ENCODE measurements around the gene ZNF185. TPM values are rescaled to one million over a fixed set of nuclear protein-coding genes. Genes with fewer than 3 reads are reported as not detected.

ZNF185 gene
- polyA plus RNA-seq (ENCODE audit: insufficient read length in 10 of 10), result 10 to 100 TPM in 8 of 10 donors, 1 to 10 TPM in 2; 7.8 to 35.2 (median 22.6) TPM
- long read RNA-seq, donor 1, partial matches to known transcripts, result 0 of 1 reads
- long read RNA-seq, donor 1, other reads (novel, unspliced or antisense), result 0 of 1 reads
- long read RNA-seq, donor 2, result 0 reads
- long read RNA-seq, donor 3, result 0 reads
- long read RNA-seq, donor 4, result 0 reads
- long read RNA-seq, donor 5, result 0 reads
- long read RNA-seq, donor 6, result 0 reads
- long read RNA-seq, donor 7, result 0 reads
- long read RNA-seq, donor 8, result 0 reads
- long read RNA-seq, donor 9, result 0 reads

- DNase-seq, result peak; percentile 11 to 71 (median 50)
Measured at GRCh38 chrX:152897222-152898131, at the start of gene ZNF185. TSS of gene ZNF185 (plus strand) at chrX:152898067. CDS start at chrX:152914490, 16,423 bp downstream.

- no peak for DNase-seq
Measured at GRCh38 chrX:152850465-152850864, 47.4 kb upstream of the ZNF185 start.

DNA sequence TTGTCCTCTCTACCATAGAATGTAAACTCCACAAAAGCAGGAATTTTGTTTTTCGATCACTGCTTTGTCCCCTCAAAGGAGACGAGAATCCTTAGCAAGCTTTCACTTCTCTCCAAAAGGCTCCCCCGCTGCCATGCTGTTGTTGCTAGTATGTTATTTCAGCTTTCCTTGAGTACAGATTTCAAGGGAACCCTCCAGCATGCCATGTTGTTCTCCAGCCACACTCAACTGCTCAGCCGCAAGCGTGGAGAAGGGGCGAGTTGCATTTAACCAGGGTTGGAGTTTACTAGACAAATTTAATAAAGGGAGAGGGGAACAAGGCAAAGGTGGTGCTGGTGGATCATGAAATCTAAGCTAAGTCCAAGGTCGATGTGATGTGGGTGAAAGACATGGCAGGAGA is 43.9 kb upstream of the ZNF185 start:
- no peak for DNase-seq

DNA sequence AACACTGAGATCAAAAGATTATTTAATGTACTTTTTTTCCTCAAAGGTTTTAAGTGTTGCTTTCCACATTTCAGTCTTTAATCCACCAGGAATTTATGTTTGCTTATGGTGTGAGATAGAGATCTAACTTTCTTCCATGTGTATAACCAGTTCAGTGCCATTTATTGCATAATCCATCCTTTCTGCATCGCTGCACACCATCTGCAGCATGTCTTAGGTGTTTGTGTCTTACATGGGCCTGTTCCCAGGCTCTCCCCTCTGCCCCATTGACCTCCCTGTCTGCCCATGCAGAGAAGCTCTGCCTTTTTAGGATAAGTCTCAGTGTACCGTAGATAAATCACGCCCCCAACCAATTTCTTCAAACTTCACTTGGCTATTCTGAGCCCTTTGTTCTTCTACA is 36.8 kb upstream of the ZNF185 start:
- DNase-seq, result no peak

DNA sequence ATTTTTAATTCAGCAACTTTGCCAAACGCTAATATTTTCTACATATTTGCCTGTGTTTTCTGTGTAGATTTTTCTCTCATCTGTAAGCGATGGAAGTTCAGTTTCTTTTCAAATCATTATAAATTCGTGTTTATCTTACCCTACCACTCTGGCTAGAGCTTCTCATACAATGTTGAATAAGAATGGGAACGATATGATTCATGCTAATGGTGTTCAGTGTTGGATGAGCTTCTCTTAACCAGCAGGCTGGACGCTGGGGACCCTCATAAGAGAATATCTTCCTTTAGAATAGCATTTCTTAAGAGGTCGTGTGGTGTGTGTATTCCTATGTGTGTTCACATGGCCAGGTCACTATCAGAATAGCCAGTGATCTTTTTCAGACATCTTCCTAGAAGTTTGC is 36.0 kb upstream of the ZNF185 start:
- DNase-seq, result no peak

GRCh38 chrX:152865232-152865920 is 32.5 kb upstream of the ZNF185 start:
- peak in 1 of 3 donors; percentile 5 for DNase-seq

GRCh38 chrX:152866386-152866785 is 31.5 kb upstream of the ZNF185 start:
- DNase-seq, result no peak

GRCh38 chrX:152869972-152870371 is 27.9 kb upstream of the ZNF185 start:
- no peak for DNase-seq

- no peak for DNase-seq
Measured at GRCh38 chrX:152871260-152871659, 26.6 kb upstream of the ZNF185 start.

- DNase-seq, result no peak
Measured at GRCh38 chrX:152872522-152872921, 25.3 kb upstream of the ZNF185 start.

DNA sequence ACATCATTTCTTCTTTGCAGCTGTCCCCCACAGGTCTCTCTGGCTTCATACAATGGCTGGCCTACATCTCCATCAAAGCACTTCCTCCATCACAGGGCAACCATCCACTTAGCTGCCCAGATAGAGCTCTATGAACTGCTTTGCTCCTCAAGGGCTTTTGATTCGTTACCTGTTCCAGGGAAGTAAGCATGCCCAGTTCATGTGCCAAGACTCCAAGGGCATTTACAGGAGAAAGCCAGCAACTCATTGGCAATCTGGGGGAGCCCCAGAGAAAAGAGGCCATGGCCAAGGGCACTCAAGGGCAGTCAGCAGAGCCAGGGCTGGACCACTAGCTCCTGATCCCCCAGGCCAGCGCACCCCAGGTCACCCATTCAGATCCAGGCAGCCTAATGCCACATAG is 24.5 kb upstream of the ZNF185 start:
- no peak for DNase-seq

DNA sequence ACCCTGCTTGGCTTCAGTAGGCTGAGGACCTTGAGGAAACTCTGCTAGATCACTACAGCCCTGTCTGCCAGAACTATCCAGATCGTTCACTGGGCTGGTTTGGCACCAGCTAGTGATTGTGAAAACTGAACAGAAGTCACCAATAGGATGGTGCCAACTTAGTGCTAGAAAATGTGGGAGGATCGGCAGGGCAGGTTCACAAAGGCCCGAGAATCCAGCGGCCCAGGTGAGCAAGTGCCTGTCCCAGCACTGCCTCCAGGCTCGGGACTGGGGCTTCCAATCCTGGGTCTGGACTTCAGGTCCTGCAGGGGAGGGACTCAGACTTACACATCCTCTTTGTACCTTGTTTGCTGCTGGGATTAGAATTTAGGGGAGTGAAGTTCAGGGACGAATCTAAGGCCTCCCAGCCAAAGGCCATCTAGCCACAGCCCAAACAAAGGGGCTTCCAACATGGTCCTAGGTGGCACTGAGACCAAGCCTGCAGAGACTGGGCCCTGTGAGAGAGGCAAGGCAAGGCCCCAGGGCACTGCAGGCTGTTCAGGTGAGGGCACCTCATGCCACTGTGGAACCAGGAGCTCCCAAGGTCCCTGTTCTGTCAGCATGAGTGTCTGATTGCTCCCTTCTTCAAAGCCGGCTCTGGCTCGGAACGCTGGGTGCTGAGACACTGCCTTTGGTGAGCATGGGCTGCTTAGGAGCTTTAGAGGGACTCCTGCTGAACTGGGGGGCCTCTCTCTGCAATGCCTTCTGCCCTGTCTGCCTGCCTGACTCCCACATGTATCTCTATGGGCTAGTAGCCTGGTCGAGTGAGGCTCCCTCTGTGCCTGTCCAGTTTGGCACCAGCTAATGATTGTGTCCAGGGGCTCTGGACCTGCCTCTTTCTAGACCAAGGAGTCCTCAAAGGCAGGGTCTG is 20.7 kb upstream of the ZNF185 start:
- DNase-seq, result no peak

- DNase-seq, result no peak
Measured at GRCh38 chrX:152878976-152879755, 18.7 kb upstream of the ZNF185 start.

DNA sequence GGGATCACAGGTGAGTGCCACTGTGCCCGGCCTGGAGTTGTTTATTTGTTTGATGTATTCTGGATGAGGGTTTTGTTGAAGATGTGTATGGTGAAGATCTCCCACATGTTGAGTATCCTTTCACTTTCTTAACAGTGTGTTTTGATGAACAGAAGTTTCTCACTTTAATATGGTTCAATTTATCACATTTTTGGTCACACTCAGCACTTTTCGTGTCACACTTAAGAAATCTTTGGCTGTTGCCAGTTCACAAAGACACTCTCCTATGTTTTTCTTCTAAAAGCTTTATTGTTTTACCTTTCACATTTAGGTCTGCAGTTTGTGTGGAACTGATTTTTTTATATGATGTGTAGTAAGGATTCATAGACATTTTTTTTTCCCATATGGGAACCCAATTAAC is 16.6 kb upstream of the ZNF185 start:
- no peak for DNase-seq

DNA sequence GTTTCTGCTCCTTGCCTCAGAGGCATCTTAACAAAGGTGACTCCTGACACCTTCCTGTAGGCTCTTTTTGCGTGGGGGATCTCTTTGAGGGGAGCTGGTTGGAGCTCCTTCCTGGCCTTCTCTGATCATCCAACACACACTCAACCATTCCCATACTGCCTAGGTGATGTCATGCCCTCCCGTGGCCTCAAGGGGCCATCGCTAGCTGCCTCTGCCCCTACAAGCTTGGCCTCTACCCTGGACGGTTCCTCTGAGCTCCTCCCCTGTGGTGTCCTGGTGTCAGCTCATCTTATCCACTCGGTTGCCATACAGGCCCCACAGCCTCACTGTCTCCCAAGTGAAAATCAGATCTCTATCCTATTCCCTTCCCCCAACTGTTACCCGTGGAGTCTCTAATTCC is 13.7 kb upstream of the ZNF185 start:
- no peak for DNase-seq

- DNase-seq, result no peak
Measured at GRCh38 chrX:152886716-152887115, 11.2 kb upstream of the ZNF185 start.

- DNase-seq, result no peak
Measured at GRCh38 chrX:152892499-152892898, 5.4 kb upstream of the ZNF185 start.

GRCh38 chrX:152892999-152893891 is 4.6 kb upstream of the ZNF185 start:
- DNase-seq, result peak in 2 of 3 donors; percentile 35 to 67

DNA sequence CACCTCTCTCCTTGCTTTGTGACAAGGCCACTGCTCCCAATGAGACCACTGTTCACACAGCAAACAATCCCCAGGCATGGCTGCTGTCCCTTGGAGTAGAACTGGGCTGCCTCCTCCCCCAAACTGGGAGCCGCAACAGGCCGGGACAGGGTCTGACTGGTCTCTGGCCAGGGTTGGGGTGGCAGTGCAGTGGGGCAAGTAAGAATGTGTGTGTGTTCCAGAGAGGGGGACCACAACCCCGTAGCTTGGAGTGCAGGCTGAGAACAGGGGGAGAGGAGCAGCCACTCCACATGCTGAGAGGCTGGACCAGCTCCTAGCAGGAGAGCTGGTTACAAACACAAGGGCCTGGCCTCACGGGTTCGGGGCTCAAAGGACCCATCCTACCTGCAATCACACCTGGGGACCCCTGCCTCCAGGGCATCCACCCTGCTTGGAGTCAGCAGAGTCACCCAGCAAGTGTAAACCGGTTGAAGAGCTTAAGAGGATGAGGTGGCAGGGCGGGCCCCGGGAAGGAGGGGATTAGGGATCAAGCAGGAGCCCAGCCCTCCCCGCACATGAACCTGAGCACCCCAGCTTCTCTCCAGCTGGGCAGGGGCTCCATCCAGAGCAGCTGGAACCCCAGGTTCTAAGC is 3.8 kb upstream of the ZNF185 start:
- DNase-seq, result no peak

Data from muscle of back (tissue), 13 donors.